HG03060 (cell line): Measurements from ENCODE around the gene ARPC5L.
"Not testable (repeated sequence)": the region's sequence is repeated elsewhere in the genome, so short reads cannot be mapped to it uniquely, and the experiment has no call there.

Experiments
- ATAC-seq: cut with Tn5 transposase; IDR thresholded peaks from one replicate; pipeline ENCODE4 v1.9.1; 2021; ENCODE audit warnings: low read depth, moderate number of reproducible peaks; ENCODE audit not compliant: unreplicated experiment

The ARPC5L gene

GRCh38 chr9:124861342-124862229 is at the start of gene ARPC5L, which contains the start of gene RPL35:
ARPC5L (plus strand) TSS chr9:124862130; CDS start chr9:124869291, 7,161 bp downstream.
RPL35 (minus strand) TSS chr9:124861957; CDS start chr9:124861912, 45 bp downstream.
- peak; percentile 67 for ATAC-seq

- no peak for ATAC-seq
These were observed 49.5 kb upstream of the ARPC5L start for GRCh38 chr9:124812441-124812876.

GRCh38 chr9:124813041-124813440 is 48.9 kb upstream of the ARPC5L start:
- ATAC-seq, result no peak

GRCh38 chr9:124813501-124814163 is 48.3 kb upstream of the ARPC5L start:
- ATAC-seq, result no peak

GRCh38 chr9:124814164-124814535 is 47.8 kb upstream of the ARPC5L start:
- no peak for ATAC-seq

- ATAC-seq, result no peak
These were observed 46.3 kb upstream of the ARPC5L start for GRCh38 chr9:124815601-124816000.

GRCh38 chr9:124818431-124819281 is 43.3 kb upstream of the ARPC5L start:
- ATAC-seq, result no peak

GRCh38 chr9:124820698-124821623 is 41.0 kb upstream of the ARPC5L start:
- no peak for ATAC-seq

- ATAC-seq, result no peak
These were observed 33.2 kb upstream of the ARPC5L start for GRCh38 chr9:124828489-124829333.

GRCh38 chr9:124829334-124829669 is 32.6 kb upstream of the ARPC5L start:
- no peak for ATAC-seq

- no peak for ATAC-seq
These were observed 31.3 kb upstream of the ARPC5L start for GRCh38 chr9:124830593-124830992.

GRCh38 chr9:124831642-124832364 is 30.1 kb upstream of the ARPC5L start:
- no peak for ATAC-seq

- no peak for ATAC-seq
These were observed 27.3 kb upstream of the ARPC5L start for GRCh38 chr9:124834591-124834990.

GRCh38 chr9:124835026-124835557 is 26.8 kb upstream of the ARPC5L start:
- no peak for ATAC-seq

- ATAC-seq, result not testable (repeated sequence)
These were observed 23.8 kb upstream of the ARPC5L start for GRCh38 chr9:124838132-124838531.

- ATAC-seq, result not testable (repeated sequence)
These were observed 23.2 kb upstream of the ARPC5L start for GRCh38 chr9:124838567-124839275.

- ATAC-seq, result no peak
These were observed 22.2 kb upstream of the ARPC5L start for GRCh38 chr9:124839612-124840299.
